ENCODE results near the gene STAG1.

DNA sequence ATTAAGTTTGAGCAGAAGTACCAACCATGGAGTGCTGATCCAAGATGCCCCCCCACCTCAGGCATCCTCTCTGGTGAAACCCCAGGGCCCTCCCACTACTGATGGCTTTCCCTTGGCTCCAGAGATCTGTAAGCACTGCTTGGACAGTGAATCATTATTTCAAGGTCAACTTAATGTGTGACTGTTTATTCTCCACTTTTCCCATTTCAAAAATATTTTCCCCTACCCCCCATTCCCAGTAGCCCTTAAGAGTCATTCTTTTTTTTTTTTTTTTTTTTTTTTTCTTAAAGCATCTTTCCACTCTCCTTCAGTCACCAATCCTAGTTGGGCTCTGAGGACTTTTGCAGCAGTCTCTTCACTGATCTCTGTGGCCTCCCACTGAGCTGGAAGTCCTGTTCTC is 419.4 kb downstream of the STAG1 start:
- TF ChIP-seq, protein P1, sequence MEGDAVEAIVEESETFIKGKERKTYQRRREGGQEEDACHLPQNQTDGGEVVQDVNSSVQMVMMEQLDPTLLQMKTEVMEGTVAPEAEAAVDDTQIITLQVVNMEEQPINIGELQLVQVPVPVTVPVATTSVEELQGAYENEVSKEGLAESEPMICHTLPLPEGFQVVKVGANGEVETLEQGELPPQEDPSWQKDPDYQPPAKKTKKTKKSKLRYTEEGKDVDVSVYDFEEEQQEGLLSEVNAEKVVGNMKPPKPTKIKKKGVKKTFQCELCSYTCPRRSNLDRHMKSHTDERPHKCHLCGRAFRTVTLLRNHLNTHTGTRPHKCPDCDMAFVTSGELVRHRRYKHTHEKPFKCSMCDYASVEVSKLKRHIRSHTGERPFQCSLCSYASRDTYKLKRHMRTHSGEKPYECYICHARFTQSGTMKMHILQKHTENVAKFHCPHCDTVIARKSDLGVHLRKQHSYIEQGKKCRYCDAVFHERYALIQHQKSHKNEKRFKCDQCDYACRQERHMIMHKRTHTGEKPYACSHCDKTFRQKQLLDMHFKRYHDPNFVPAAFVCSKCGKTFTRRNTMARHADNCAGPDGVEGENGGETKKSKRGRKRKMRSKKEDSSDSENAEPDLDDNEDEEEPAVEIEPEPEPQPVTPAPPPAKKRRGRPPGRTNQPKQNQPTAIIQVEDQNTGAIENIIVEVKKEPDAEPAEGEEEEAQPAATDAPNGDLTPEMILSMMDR (IDR thresholded peaks at IDR 0.05): no peak
- no peak for TF ChIP-seq POLR2A (IDR thresholded peaks at IDR 0.05)
